SK-N-SH treated with all-trans-retinoic acid at 6 μM for 48 hours (cell line): Measurements from ENCODE around the gene MSLN.
"Not testable (repeated sequence)": the region's sequence is repeated elsewhere in the genome, so short reads cannot be mapped to it uniquely, and the experiment has no call there.

Experiments
- ATAC-seq: fragments of 200-7000 bp; cut with Tn5 transposase; 3 replicates; pipeline ENCODE4 v1.9.1; 2020; ENCODE audit warnings: mild to moderate bottlenecking, moderate library complexity
- ARNTL ChIP-seq: fragments of 450-650 bp; formaldehyde crosslinking; IDR thresholded peaks from 2 replicates; pipeline ENCODE4 v1.5.0; 2020; ENCODE audit warnings: low read depth, mild to moderate bottlenecking, moderate library complexity, borderline replicate concordance
- CSDC2 ChIP-seq: fragments of 250-450 bp; sonication (Bioruptor Pico); IDR thresholded peaks from 2 replicates; pipeline ENCODE4 v1.5.0; 2020; ENCODE audit warnings: mild to moderate bottlenecking, moderate library complexity
- ESRRG ChIP-seq: fragments of 250-450 bp; sonication (Bioruptor Pico); IDR thresholded peaks from 2 replicates; pipeline ENCODE4 v1.6.1; 2021; ENCODE audit warnings: mild to moderate bottlenecking
- GLIS3 ChIP-seq: fragments of 250-450 bp; sonication (Bioruptor Pico); IDR thresholded peaks from 2 replicates; pipeline ENCODE4 v1.5.0; 2020; ENCODE audit warnings: mild to moderate bottlenecking, moderate library complexity
- OSR1 ChIP-seq: fragments of 250-450 bp; sonication (Bioruptor Pico); IDR thresholded peaks from 2 replicates; pipeline ENCODE4 v1.8.0; 2022; ENCODE audit warnings: moderate library complexity, mild to moderate bottlenecking, inconsistent platforms
- PPARA ChIP-seq: fragments of 250-450 bp; sonication (Bioruptor Pico); IDR thresholded peaks from 2 replicates; pipeline ENCODE4 v1.5.0; 2020; ENCODE audit warnings: mild to moderate bottlenecking, borderline replicate concordance
- RARB ChIP-seq: fragments of 250-450 bp; sonication (Bioruptor Pico); IDR thresholded peaks from 2 replicates; pipeline ENCODE4 v1.8.0; 2021; ENCODE audit warnings: mild to moderate bottlenecking, moderate library complexity
- SNAI2 ChIP-seq: fragments of 250-450 bp; sonication (Bioruptor Pico); IDR thresholded peaks from 2 replicates; pipeline ENCODE4 v1.5.0; 2020; ENCODE audit warnings: mild to moderate bottlenecking, moderate library complexity
- TCF4 ChIP-seq: fragments of 250-450 bp; sonication (Bioruptor Pico); IDR thresholded peaks from 2 replicates; pipeline ENCODE4 v1.8.0; 2021; ENCODE audit warnings: mild to moderate bottlenecking, moderate library complexity, borderline replicate concordance
- TOX ChIP-seq: fragments of 250-450 bp; sonication (Bioruptor Pico); IDR thresholded peaks from 2 replicates; pipeline ENCODE4 v1.8.0; 2021; ENCODE audit warnings: mild to moderate bottlenecking, moderate library complexity, borderline replicate concordance
- ZFP3 ChIP-seq: fragments of 250-450 bp; sonication (Bioruptor Pico); IDR thresholded peaks from 2 replicates; pipeline ENCODE4 v1.5.0; 2020; ENCODE audit warnings: mild to moderate bottlenecking, moderate library complexity
- ZFP30 ChIP-seq: fragments of 450-650 bp; formaldehyde crosslinking; IDR thresholded peaks from 2 replicates; pipeline ENCODE4 v1.5.0; 2022; ENCODE audit warnings: mild to moderate bottlenecking, moderate library complexity
- ZNF565 ChIP-seq: fragments of 450-650 bp; formaldehyde crosslinking; conservative IDR thresholded peaks from 2 replicates; pipeline ENCODE4 v1.5.0; 2020; ENCODE audit warnings: low read depth, mild to moderate bottlenecking, moderate library complexity
- ZNF70 ChIP-seq: fragments of 450-650 bp; formaldehyde crosslinking; IDR thresholded peaks from 2 replicates; pipeline ENCODE4 v1.5.0; 2020; ENCODE audit warnings: mild to moderate bottlenecking, moderate library complexity
- ZNF8 ChIP-seq: fragments of 450-650 bp; formaldehyde crosslinking; IDR thresholded peaks from 2 replicates; pipeline ENCODE4 v1.5.0; 2020; ENCODE audit warnings: mild to moderate bottlenecking, moderate library complexity
- TF ChIP-seq, protein P1 (sequence below): fragments of 250-450 bp; sonication (Bioruptor Pico); IDR thresholded peaks from 2 replicates; pipeline ENCODE4 v1.8.0; 2020; ENCODE audit warnings: mild to moderate bottlenecking, moderate library complexity, borderline replicate concordance
- TF ChIP-seq, protein P2 (sequence below): fragments of 250-450 bp; sonication (Bioruptor Pico); IDR thresholded peaks from 2 replicates; pipeline ENCODE4 v1.5.0; 2020; ENCODE audit warnings: mild to moderate bottlenecking, moderate library complexity
- TF ChIP-seq, protein P3 (sequence below): fragments of 250-450 bp; sonication (Bioruptor Pico); IDR thresholded peaks from 2 replicates; pipeline ENCODE4 v1.8.0; 2021; ENCODE audit warnings: low read depth, mild to moderate bottlenecking, moderate library complexity, borderline replicate concordance
- TF ChIP-seq, protein P4 (sequence below): fragments of 250-450 bp; sonication (Bioruptor Pico); IDR thresholded peaks from 2 replicates; pipeline ENCODE4 v1.5.1; 2021; ENCODE audit warnings: mild to moderate bottlenecking, moderate library complexity
- TF ChIP-seq, protein P5 (sequence below): fragments of 250-450 bp; sonication (Bioruptor Pico); IDR thresholded peaks from 2 replicates; pipeline ENCODE4 v1.5.1; 2020; ENCODE audit warnings: low read depth, mild to moderate bottlenecking, moderate library complexity

MSLN gene

DNA sequence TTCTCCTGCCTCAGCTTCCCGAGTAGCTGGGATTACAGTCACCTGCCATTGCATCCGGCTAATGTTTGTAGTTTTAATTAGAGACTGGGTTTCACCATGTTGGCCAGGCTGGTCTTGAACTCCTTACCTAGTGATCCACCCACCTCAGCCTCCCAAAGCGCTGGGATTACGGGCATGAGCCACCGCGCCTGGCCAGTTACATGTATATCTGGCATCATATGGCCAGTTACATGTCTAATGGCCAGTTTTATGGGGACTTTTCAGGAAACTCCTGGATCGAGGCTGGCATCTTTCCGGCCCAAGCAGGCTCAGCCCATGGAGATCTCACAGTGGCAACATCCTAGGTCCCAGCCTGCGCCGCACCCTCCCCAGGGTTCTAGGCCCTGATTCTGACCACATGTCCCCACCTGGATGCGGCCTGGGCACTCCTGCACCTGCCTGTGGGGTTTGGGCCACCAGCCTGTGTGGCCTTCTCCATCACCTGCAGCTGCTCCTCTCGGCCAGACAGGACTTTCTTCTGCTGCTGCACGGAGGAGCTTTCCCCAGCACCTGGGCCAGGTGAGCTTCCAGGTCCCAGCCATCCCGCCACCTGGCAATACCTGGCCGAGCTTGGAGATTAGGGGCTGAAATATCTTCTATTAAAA, 18.4 kb upstream of the MSLN start:
- TF ChIP-seq ZFP3 (no peak), ARNTL (CRISPR knock-in tag) (no peak), ESRRG (CRISPR knock-in tag) (no peak), PPARA (CRISPR knock-in tag) (no peak)
- TF ChIP-seq, protein P1, sequence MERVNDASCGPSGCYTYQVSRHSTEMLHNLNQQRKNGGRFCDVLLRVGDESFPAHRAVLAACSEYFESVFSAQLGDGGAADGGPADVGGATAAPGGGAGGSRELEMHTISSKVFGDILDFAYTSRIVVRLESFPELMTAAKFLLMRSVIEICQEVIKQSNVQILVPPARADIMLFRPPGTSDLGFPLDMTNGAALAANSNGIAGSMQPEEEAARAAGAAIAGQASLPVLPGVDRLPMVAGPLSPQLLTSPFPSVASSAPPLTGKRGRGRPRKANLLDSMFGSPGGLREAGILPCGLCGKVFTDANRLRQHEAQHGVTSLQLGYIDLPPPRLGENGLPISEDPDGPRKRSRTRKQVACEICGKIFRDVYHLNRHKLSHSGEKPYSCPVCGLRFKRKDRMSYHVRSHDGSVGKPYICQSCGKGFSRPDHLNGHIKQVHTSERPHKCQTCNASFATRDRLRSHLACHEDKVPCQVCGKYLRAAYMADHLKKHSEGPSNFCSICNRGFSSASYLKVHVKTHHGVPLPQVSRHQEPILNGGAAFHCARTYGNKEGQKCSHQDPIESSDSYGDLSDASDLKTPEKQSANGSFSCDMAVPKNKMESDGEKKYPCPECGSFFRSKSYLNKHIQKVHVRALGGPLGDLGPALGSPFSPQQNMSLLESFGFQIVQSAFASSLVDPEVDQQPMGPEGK (CRISPR knock-in tag): no peak
- ATAC-seq: no peak

DNA sequence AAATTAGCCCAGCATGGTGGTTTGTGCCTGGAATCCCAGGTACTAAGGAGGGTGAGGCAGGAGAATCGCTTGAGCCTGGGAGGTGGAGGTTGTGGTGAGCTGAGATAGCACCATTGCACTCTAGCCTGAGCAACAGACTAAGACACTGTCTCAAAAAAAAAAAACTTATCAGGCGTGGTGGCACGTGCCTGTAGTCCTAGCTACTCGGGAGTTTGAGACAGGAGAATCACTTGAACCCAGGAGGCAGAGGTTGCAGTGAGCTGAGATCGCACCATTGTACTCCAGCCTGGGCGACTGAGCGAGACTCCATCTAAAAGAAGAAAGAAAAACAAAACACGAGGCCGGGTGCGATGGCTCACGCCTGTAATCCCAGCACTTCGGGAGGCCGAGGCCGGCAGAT, 17.6 kb upstream of the MSLN start:
- ATAC-seq: not testable (repeated sequence)

DNA sequence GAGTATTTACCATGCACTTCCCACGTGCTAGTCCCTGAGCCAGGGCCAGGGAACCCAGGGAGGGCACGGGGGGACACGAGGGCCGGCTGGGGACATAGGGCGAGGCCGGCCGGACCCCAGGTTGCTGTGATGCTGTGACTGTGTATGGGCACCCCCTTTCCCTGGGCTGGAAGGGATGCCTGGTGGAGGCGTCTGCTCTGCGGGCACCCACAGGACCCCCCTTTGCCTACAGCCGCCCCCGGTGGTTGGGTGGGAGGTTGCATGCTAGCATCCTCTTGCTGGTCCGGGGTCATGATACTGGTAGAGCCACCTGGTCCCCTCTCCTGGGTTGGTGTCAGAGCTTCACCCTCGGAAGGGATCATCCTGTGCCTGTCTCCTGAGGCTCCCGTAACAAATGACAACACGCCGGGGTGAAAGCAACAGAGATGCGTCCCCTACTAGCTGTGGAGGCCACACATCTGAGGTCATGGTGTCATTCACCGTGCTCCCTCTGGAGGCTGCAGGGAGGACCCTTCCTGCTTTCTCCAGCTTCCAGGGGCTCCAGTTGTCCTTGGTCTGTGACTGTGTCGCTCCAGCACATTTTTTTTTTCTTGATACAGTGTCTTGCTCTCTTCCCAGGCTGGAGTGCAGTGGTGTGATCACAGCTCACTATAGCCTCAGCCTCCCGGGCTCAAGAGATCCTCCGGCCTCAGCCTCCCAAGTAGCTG, 16.6 kb upstream of the MSLN start:
- no peak for ATAC-seq
- TF ChIP-seq ZFP30 (CRISPR knock-in tag) (no peak), ZFP3 (no peak), RARB (CRISPR knock-in tag) (no peak), ZNF70 (no peak), CSDC2 (CRISPR knock-in tag) (no peak), PPARA (CRISPR knock-in tag) (no peak), SNAI2 (no peak), TCF4 (CRISPR knock-in tag) (no peak), OSR1 (CRISPR knock-in tag) (no peak), ARNTL (CRISPR knock-in tag) (no peak), TOX (CRISPR knock-in tag) (no peak), GLIS3 (CRISPR knock-in tag) (no peak), ZNF8 (CRISPR knock-in tag) (no peak)
- TF ChIP-seq, protein P2, sequence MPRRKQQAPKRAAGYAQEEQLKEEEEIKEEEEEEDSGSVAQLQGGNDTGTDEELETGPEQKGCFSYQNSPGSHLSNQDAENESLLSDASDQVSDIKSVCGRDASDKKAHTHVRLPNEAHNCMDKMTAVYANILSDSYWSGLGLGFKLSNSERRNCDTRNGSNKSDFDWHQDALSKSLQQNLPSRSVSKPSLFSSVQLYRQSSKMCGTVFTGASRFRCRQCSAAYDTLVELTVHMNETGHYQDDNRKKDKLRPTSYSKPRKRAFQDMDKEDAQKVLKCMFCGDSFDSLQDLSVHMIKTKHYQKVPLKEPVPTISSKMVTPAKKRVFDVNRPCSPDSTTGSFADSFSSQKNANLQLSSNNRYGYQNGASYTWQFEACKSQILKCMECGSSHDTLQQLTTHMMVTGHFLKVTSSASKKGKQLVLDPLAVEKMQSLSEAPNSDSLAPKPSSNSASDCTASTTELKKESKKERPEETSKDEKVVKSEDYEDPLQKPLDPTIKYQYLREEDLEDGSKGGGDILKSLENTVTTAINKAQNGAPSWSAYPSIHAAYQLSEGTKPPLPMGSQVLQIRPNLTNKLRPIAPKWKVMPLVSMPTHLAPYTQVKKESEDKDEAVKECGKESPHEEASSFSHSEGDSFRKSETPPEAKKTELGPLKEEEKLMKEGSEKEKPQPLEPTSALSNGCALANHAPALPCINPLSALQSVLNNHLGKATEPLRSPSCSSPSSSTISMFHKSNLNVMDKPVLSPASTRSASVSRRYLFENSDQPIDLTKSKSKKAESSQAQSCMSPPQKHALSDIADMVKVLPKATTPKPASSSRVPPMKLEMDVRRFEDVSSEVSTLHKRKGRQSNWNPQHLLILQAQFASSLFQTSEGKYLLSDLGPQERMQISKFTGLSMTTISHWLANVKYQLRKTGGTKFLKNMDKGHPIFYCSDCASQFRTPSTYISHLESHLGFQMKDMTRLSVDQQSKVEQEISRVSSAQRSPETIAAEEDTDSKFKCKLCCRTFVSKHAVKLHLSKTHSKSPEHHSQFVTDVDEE (CRISPR knock-in tag): no peak
- TF ChIP-seq, protein P3, sequence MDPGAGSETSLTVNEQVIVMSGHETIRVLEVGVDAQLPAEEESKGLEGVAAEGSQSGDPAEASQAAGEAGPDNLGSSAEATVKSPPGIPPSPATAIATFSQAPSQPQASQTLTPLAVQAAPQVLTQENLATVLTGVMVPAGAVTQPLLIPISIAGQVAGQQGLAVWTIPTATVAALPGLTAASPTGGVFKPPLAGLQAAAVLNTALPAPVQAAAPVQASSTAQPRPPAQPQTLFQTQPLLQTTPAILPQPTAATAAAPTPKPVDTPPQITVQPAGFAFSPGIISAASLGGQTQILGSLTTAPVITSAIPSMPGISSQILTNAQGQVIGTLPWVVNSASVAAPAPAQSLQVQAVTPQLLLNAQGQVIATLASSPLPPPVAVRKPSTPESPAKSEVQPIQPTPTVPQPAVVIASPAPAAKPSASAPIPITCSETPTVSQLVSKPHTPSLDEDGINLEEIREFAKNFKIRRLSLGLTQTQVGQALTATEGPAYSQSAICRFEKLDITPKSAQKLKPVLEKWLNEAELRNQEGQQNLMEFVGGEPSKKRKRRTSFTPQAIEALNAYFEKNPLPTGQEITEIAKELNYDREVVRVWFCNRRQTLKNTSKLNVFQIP (CRISPR knock-in tag): no peak
- TF ChIP-seq, protein P4, sequence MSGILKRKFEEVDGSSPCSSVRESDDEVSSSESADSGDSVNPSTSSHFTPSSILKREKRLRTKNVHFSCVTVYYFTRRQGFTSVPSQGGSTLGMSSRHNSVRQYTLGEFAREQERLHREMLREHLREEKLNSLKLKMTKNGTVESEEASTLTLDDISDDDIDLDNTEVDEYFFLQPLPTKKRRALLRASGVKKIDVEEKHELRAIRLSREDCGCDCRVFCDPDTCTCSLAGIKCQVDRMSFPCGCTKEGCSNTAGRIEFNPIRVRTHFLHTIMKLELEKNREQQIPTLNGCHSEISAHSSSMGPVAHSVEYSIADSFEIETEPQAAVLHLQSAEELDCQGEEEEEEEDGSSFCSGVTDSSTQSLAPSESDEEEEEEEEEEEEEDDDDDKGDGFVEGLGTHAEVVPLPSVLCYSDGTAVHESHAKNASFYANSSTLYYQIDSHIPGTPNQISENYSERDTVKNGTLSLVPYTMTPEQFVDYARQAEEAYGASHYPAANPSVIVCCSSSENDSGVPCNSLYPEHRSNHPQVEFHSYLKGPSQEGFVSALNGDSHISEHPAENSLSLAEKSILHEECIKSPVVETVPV (CRISPR knock-in tag): no peak

DNA sequence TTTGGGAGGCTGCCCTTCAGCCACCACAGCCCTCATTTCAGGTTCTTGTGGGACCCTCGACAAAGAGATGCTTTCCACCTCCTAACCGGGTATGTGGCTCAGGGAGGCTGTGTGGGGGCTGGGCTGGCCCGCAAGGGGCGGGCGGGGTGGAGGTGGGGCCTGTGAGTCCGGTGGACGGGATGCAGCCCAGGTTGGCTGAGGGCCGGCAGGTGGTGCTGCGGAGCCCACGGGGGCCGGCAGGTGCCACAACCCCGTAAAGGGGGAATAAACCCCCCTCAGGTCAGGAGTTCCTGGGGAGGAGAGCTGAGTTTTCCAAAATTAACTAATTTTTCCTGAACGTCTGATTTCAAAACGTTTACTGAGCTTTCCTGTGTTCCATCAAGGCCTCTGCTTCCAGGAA, 14.8 kb upstream of the MSLN start:
- TF ChIP-seq, protein P3 (CRISPR knock-in tag): no peak
- TF ChIP-seq ZNF565 (no peak), TCF4 (CRISPR knock-in tag) (no peak), CSDC2 (CRISPR knock-in tag) (no peak), ZNF8 (CRISPR knock-in tag) (no peak), ESRRG (CRISPR knock-in tag) (no peak), TOX (CRISPR knock-in tag) (no peak), ZNF70 (no peak), RARB (CRISPR knock-in tag) (no peak)
- TF ChIP-seq, protein P5, sequence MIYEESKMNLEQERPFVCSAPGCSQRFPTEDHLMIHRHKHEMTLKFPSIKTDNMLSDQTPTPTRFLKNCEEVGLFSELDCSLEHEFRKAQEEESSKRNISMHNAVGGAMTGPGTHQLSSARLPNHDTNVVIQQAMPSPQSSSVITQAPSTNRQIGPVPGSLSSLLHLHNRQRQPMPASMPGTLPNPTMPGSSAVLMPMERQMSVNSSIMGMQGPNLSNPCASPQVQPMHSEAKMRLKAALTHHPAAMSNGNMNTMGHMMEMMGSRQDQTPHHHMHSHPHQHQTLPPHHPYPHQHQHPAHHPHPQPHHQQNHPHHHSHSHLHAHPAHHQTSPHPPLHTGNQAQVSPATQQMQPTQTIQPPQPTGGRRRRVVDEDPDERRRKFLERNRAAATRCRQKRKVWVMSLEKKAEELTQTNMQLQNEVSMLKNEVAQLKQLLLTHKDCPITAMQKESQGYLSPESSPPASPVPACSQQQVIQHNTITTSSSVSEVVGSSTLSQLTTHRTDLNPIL (CRISPR knock-in tag): no peak
- TF ChIP-seq, protein P2 (CRISPR knock-in tag): no peak
- ATAC-seq: peak; percentile 27; the same call in 2 of the 3 replicates
